Endothelial cell of umbilical vein (primary cell): Measurements from ENCODE around the gene DCPS. TPM values are rescaled to one million over a fixed set of nuclear protein-coding genes. Genes with fewer than 3 reads are reported as not detected.

Experiments used
- BruUV-seq: library from RNA; stranded (reverse); fragments of 400-500 nt; replicated peaks from 2 replicates; lab custom pipeline; 2021; lab: Mats Ljungman, UMichigan
- CTCF ChIA-PET: fragments of 300-600, 350-600 bp; sonication (Branson Sonifier 250); formaldehyde crosslinking; loops from one replicate; lab custom pipeline; 2021; ENCODE audit warnings: antibody characterized with exemption, inconsistent platforms; lab: Charles Lee
- POLR2A ChIA-PET: fragments of 300-600, 350-600 bp; sonication (Branson Sonifier 250); formaldehyde crosslinking; loops from one replicate; lab custom pipeline; 2021; ENCODE audit warnings: antibody characterized with exemption, inconsistent platforms; lab: Charles Lee
- DNase-seq: peaks from one replicate; pipeline ENCODE4 v3.0.0-alpha.2; 2011; ENCODE audit warnings: low read depth, low spot score
- FAIRE-seq: peaks from 2 replicates; lab custom pipeline; 2011; peaks lifted over from hg19 to GRCh38; lab: Jason Lieb, UNC
- H2AFZ ChIP-seq: 2 replicates; pipeline ENCODE4 v1.6.0; 2012; ENCODE audit warnings: low read depth, low read length, control low read depth, inconsistent platforms
- H3K27ac ChIP-seq: 2 replicates; pipeline ENCODE4 v1.5.1; 2011; ENCODE audit warnings: low read depth, mild to moderate bottlenecking, control low read depth, low read length, moderate library complexity; ENCODE audit not compliant: insufficient read depth
- H3K27me3 ChIP-seq, 2 experiments: 2 replicates each; pipeline versions ENCODE4 v1.6.0 to v1.6.1; 2011; ENCODE audit warnings: low read length in 2 of 2, mixed read lengths in 1 of 2; ENCODE audit not compliant: control insufficient read depth in 2 of 2, insufficient read depth in 2 of 2
- H3K36me3 ChIP-seq, 2 experiments: 2 replicates in 1 of 2; 3 replicates in 1 of 2; pipeline ENCODE4 v1.5.1; 2011; ENCODE audit warnings: low read length in 2 of 2, mild to moderate bottlenecking in 1 of 2, moderate library complexity in 1 of 2; ENCODE audit not compliant: control insufficient read depth in 2 of 2, insufficient read depth in 2 of 2; ENCODE audit errors: extremely low read depth in 1 of 2
- H3K4me1 ChIP-seq: 3 replicates; pipeline ENCODE4 v1.5.1; 2011; ENCODE audit warnings: mild to moderate bottlenecking, low read length; ENCODE audit not compliant: control insufficient read depth, insufficient read depth; ENCODE audit errors: extremely low read depth
- H3K4me2 ChIP-seq: 2 replicates; pipeline ENCODE4 v1.6.1; 2011; ENCODE audit warnings: low read length, control low read depth, mixed read lengths; ENCODE audit not compliant: insufficient read depth
- H3K4me3 ChIP-seq, 3 experiments: fragments of 200-600 bp in 1 of 3; sonication (generic), shearing (Covaris generic) in 1 of 3; replicated peaks in 1 of 3; 2 replicates each; pipeline ENCODE4 v1.5.1; 2011 to 2016; ENCODE audit warnings: control low read depth in 3 of 3, low read length in 3 of 3, mild to moderate bottlenecking in 2 of 3, inconsistent platforms in 1 of 3, low read depth in 1 of 3, moderate library complexity in 1 of 3; ENCODE audit not compliant: insufficient read depth in 1 of 3
- H3K79me2 ChIP-seq: 2 replicates; pipeline ENCODE4 v1.6.0; 2012; ENCODE audit warnings: low read length, inconsistent platforms; ENCODE audit not compliant: control insufficient read depth, insufficient read depth
- H3K9ac ChIP-seq: replicated peaks from 2 replicates; pipeline ENCODE3; 2011; ENCODE audit warnings: low read length, control low read depth; ENCODE audit not compliant: insufficient read depth; ENCODE audit errors: extremely low read depth
- H3K9me1 ChIP-seq: replicated peaks from 3 replicates; pipeline ENCODE4 v1.6.0; 2011; ENCODE audit warnings: mild to moderate bottlenecking, low read length; ENCODE audit not compliant: control insufficient read depth, insufficient read depth; ENCODE audit errors: extremely low read depth
- H3K9me3 ChIP-seq: replicated peaks from 2 replicates; pipeline ENCODE4 v1.5.1; 2012; ENCODE audit warnings: low read length, inconsistent platforms; ENCODE audit not compliant: control insufficient read depth, insufficient read depth
- H4K20me1 ChIP-seq: replicated peaks from 2 replicates; pipeline ENCODE3; 2011; ENCODE audit warnings: mild to moderate bottlenecking, low read length; ENCODE audit not compliant: control insufficient read depth, insufficient read depth; ENCODE audit errors: extremely low read depth
- EZH2 ChIP-seq: IDR thresholded peaks from 2 replicates; pipeline ENCODE4 v1.6.1; 2012; ENCODE audit warnings: borderline replicate concordance, low read depth, mild to moderate bottlenecking, moderate library complexity, low read length, inconsistent platforms; ENCODE audit not compliant: severe bottlenecking
- FOS ChIP-seq: IDR thresholded peaks from 2 replicates; pipeline ENCODE4 v1.6.1; 2011; ENCODE audit warnings: mild to moderate bottlenecking, low read length, moderate library complexity, borderline replicate concordance; ENCODE audit not compliant: insufficient read depth
- GATA2 ChIP-seq: IDR thresholded peaks from 2 replicates; pipeline ENCODE4 v1.7.0; 2011; ENCODE audit warnings: low read depth, mild to moderate bottlenecking, moderate library complexity, mixed read lengths, low read length; ENCODE audit not compliant: insufficient read length, insufficient read depth
- JUN ChIP-seq: IDR thresholded peaks from 2 replicates; pipeline ENCODE4 v1.6.1; 2011; ENCODE audit warnings: borderline replicate concordance, low read depth; ENCODE audit not compliant: insufficient read length, insufficient read depth
- MYC ChIP-seq: IDR thresholded peaks from one replicate; pipeline ENCODE4 v1.6.1; 2011; ENCODE audit warnings: mild to moderate bottlenecking, low read depth, low read length
- POLR2A ChIP-seq: IDR thresholded peaks from 2 replicates; pipeline ENCODE4 v1.6.1; 2012; ENCODE audit warnings: low read depth, mild to moderate bottlenecking, control low read depth, low read length
- POLR2AphosphoS5 ChIP-seq: IDR thresholded peaks from 2 replicates; pipeline ENCODE4 v1.6.1; 2012; ENCODE audit warnings: low read depth, mild to moderate bottlenecking, control low read depth, low read length, moderate library complexity; ENCODE audit not compliant: insufficient read depth
- dilution Hi-C: fragments of 300-500 bp; cut with MboI; formaldehyde crosslinking; loops from one replicate; pipeline ENCODE4 v1.15.0; 2019; ENCODE audit warnings: low sequenced_read_pairs; ENCODE audit not compliant: extremely low pct_ligation_motif_present
- intact Hi-C: fragments of 100-400 bp; cut with micrococcal nuclease; formaldehyde crosslinking; loops from one replicate; pipeline ENCODE4 v1.10.0; 2022
- polyA plus RNA-seq, 4 experiments: library from polyadenylated mRNA; depleted of rRNA in 3 of 4; stranded (reverse) in 3 of 4; unstranded in 1 of 4; fragments of >200 nt; gene quantifications; 2 replicates each; pipeline versions ENCODE4 v1.2.1 to v1.2.3, GENCODE V29; 2011 to 2012; ENCODE audit warnings: missing spikeins in 1 of 4
- total RNA-seq: library from RNA; stranded (reverse); gene quantifications from 2 replicates; pipeline ENCODE4 v1.2.3, GENCODE V29; 2021
- TF ChIP-seq, protein P1 (sequence below), 2 donors: IDR thresholded peaks; 1 replicate in 1 of 2; 2 replicates in 1 of 2; pipeline ENCODE4 v1.5.1; 2011; ENCODE audit warnings: low read length in 2 of 2, mild to moderate bottlenecking in 2 of 2, moderate library complexity in 2 of 2, control low read depth in 1 of 2, inconsistent platforms in 1 of 2, low read depth in 1 of 2; ENCODE audit not compliant: insufficient read depth in 1 of 2; ENCODE audit errors: extremely low read depth in 1 of 2
- TF ChIP-seq, protein P2 (sequence below): IDR thresholded peaks from 2 replicates; pipeline ENCODE4 v1.6.1; 2011; ENCODE audit not compliant: insufficient read depth, insufficient read length

DCPS gene
- total and polyA plus RNA-seq, 2 donors (not counting 3 experiments of a cell fraction or from before 2014, with no cell fraction given), result 19.6 to 36.0 TPM

DNA sequence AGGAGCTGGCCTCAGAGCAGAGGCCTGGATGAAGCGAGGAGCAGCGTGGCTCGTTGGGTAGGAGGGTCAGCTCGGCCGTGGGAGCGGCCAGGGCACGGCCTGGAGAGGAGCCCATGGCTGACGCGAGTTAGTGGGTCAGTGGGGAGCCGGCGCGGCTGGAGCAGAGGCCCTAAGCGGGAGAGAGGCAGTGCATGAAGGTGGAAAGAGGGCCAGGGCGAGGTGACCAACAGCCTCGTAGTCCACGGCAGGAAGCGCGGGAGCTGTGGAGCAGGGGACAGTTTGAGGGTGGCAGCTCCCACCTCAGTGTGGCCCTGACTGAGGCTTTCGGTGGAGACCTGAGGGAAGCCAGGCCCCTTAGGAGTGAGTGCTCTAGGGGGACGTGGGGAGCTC lies 24.1 kb downstream of the DCPS start:
- dilution Hi-C loops, result no loop called here
- intact Hi-C loops, result no loop called here
- Histone ChIP-seq H3K79me2 (no peaks in the 10 kb centered on the region), H3K9me3 (no peaks in the 10 kb centered on the region), H3K27ac (no peak overlapping the region), H3K4me2 (no peak overlapping the region), H3K4me1 (no peaks in the 10 kb centered on the region), H3K9me1 (no peaks in the 10 kb centered on the region), H2AFZ (no peak overlapping the region), H3K9ac (no peak overlapping the region), H3K27me3 (no peaks in the 10 kb centered on the region), H3K4me3 (no peak overlapping the region), H4K20me1 (no peaks in the 10 kb centered on the region), H3K36me3 (no peaks in the 10 kb centered on the region)
- ChIA-PET CTCF (interaction anchor here (1.1 kb wide), 1 partner anchor 153 kb away, joined by 4 read pairs; no protein-coding TSS in a partner anchor), POLR2A (no interaction called here)
- FAIRE-seq (no peak), DNase-seq (no peak)
- TF ChIP-seq POLR2AphosphoS5 (no peak), EZH2 (no peak), MYC (no peak), POLR2A (no peak), FOS (no peak), JUN (no peak), GATA2 (no peak)
- TF ChIP-seq, protein P1, sequence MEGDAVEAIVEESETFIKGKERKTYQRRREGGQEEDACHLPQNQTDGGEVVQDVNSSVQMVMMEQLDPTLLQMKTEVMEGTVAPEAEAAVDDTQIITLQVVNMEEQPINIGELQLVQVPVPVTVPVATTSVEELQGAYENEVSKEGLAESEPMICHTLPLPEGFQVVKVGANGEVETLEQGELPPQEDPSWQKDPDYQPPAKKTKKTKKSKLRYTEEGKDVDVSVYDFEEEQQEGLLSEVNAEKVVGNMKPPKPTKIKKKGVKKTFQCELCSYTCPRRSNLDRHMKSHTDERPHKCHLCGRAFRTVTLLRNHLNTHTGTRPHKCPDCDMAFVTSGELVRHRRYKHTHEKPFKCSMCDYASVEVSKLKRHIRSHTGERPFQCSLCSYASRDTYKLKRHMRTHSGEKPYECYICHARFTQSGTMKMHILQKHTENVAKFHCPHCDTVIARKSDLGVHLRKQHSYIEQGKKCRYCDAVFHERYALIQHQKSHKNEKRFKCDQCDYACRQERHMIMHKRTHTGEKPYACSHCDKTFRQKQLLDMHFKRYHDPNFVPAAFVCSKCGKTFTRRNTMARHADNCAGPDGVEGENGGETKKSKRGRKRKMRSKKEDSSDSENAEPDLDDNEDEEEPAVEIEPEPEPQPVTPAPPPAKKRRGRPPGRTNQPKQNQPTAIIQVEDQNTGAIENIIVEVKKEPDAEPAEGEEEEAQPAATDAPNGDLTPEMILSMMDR (IDR thresholded peaks at IDR 0.05; ENCODE audit: extremely low read depth in 1 of 2, insufficient read depth in 1 of 2, low read depth in 1 of 2, low read length in 2 of 2), result no peak
- TF ChIP-seq, protein P2, sequence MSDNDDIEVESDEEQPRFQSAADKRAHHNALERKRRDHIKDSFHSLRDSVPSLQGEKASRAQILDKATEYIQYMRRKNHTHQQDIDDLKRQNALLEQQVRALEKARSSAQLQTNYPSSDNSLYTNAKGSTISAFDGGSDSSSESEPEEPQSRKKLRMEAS, result no peak
- no TSS peak for BruUV-seq
